IMR-90 (cell line): ENCODE data around the gene SLC6A3. TPM values are rescaled to one million over a fixed set of nuclear protein-coding genes. Genes with fewer than 3 reads are reported as not detected.

Experiments used
- ATAC-seq: fragments of 200-7000 bp; cut with Tn5 transposase; 2 replicates; pipeline ENCODE4 v1.9.1; 2020; ENCODE audit warnings: low read depth, mild to moderate bottlenecking, moderate library complexity
- BruUV-seq: library from RNA; stranded (reverse); fragments of 400-500 nt; replicated peaks from 2 replicates; lab custom pipeline; 2021; lab: Mats Ljungman, UMichigan
- CTCF ChIA-PET: fragments of 300-600 bp; formaldehyde crosslinking; extraction: SDS; loops from one replicate; lab custom pipeline; 2021; ENCODE audit warnings: antibody characterized with exemption; lab: Yijun Ruan, JAX
- POLR2A ChIA-PET: fragments of 300-600 bp; sonication (Branson Sonifier 250); formaldehyde crosslinking; loops from one replicate; lab custom pipeline; 2022; ENCODE audit warnings: antibody characterized with exemption; ENCODE audit not compliant: unreplicated experiment; lab: Charles Lee
- DNase-seq: peaks from one replicate; pipeline ENCODE4 v3.0.0; 2013
- H2AFZ ChIP-seq: replicated peaks from 2 replicates; pipeline ENCODE3; 2013; ENCODE audit warnings: low read length, mild to moderate bottlenecking; ENCODE audit not compliant: poor library complexity
- H2AK5ac ChIP-seq: 2 replicates; pipeline ENCODE4 v1.6.1; 2013; ENCODE audit warnings: low read depth, low read length, inconsistent platforms
- H2AK9ac ChIP-seq: replicated peaks from 2 replicates; pipeline ENCODE3; 2013; ENCODE audit warnings: mild to moderate bottlenecking, low read depth, low read length, moderate library complexity; ENCODE audit not compliant: poor library complexity
- H2BK120ac ChIP-seq: 2 replicates; pipeline ENCODE4 v1.6.1; 2013; ENCODE audit warnings: low read depth, low read length, inconsistent platforms
- H2BK15ac ChIP-seq: 3 replicates; pipeline ENCODE4 v1.6.1; 2013; ENCODE audit warnings: low read depth, low read length, inconsistent platforms
- H2BK20ac ChIP-seq: 2 replicates; pipeline ENCODE4 v1.6.1; 2013; ENCODE audit warnings: low read depth, mild to moderate bottlenecking, inconsistent platforms, low read length, moderate library complexity
- H2BK5ac ChIP-seq: 2 replicates; pipeline ENCODE4 v1.6.1; 2013; ENCODE audit warnings: mild to moderate bottlenecking, low read depth, low read length, inconsistent platforms; ENCODE audit not compliant: poor library complexity, severe bottlenecking
- H3K14ac ChIP-seq: replicated peaks from 2 replicates; pipeline ENCODE4 v1.6.1; 2013; ENCODE audit warnings: low read depth, low read length, inconsistent platforms
- H3K18ac ChIP-seq: 2 replicates; pipeline ENCODE4 v1.6.1; 2013; ENCODE audit warnings: low read depth, low read length, control low read depth
- H3K23ac ChIP-seq: 2 replicates; pipeline ENCODE4 v1.6.1; 2013; ENCODE audit warnings: low read depth, low read length, inconsistent platforms
- H3K27ac ChIP-seq: 2 replicates; pipeline ENCODE4 v1.5.1; 2013; ENCODE audit warnings: mild to moderate bottlenecking, control low read depth, low read length; ENCODE audit not compliant: insufficient read depth
- H3K27me3 ChIP-seq: 2 replicates; pipeline ENCODE4 v1.6.1; 2013; ENCODE audit warnings: low read length; ENCODE audit not compliant: control insufficient read depth, insufficient read depth
- H3K36me3 ChIP-seq: 2 replicates; pipeline ENCODE4 v1.6.1; 2013; ENCODE audit warnings: low read length, mixed read lengths; ENCODE audit not compliant: control insufficient read depth, insufficient read depth
- H3K4ac ChIP-seq: 2 replicates; pipeline ENCODE4 v1.6.1; 2013; ENCODE audit warnings: low read depth, low read length, inconsistent platforms
- H3K4me1 ChIP-seq: 2 replicates; pipeline ENCODE4 v1.6.1; 2013; ENCODE audit warnings: low read length, mixed read lengths; ENCODE audit not compliant: control insufficient read depth, insufficient read depth
- H3K4me2 ChIP-seq: 2 replicates; pipeline ENCODE4 v1.6.1; 2013; ENCODE audit warnings: low read depth, mild to moderate bottlenecking, control low read depth, low read length, moderate library complexity
- H3K4me3 ChIP-seq: 2 replicates; pipeline ENCODE4 v1.5.1; 2013; ENCODE audit warnings: low read depth, mild to moderate bottlenecking, control low read depth, low read length, moderate library complexity; ENCODE audit not compliant: insufficient read depth
- H3K56ac ChIP-seq: 2 replicates; pipeline ENCODE4 v1.6.1; 2013; ENCODE audit warnings: low read length, inconsistent platforms; ENCODE audit not compliant: insufficient read depth; ENCODE audit errors: extremely low read depth
- H3K79me1 ChIP-seq, 2 experiments: 2 replicates each; pipeline ENCODE4 v1.6.1; 2013; ENCODE audit warnings: low read length in 2 of 2, inconsistent platforms in 1 of 2, low read depth in 1 of 2
- H3K9ac ChIP-seq: 2 replicates; pipeline ENCODE4 v1.6.1; 2013; ENCODE audit warnings: low read depth, low read length, control low read depth
- H3K9me1 ChIP-seq: 2 replicates; pipeline ENCODE4 v1.6.1; 2013; ENCODE audit warnings: low read length, inconsistent platforms; ENCODE audit not compliant: insufficient read depth
- H3K9me3 ChIP-seq: 2 replicates; pipeline ENCODE4 v1.6.1; 2013; ENCODE audit warnings: low read length; ENCODE audit not compliant: control insufficient read depth, insufficient read depth
- H4K20me1 ChIP-seq: 2 replicates; pipeline ENCODE4 v1.6.1; 2013; ENCODE audit warnings: low read length, inconsistent platforms; ENCODE audit not compliant: insufficient read depth
- H4K5ac ChIP-seq: 2 replicates; pipeline ENCODE4 v1.6.1; 2013; ENCODE audit warnings: mild to moderate bottlenecking, low read depth, low read length, control low read depth
- H4K8ac ChIP-seq, 2 experiments: 2 replicates each; pipeline ENCODE4 v1.6.1; 2013; ENCODE audit warnings: low read depth in 2 of 2, low read length in 2 of 2, control low read depth in 1 of 2, inconsistent platforms in 1 of 2
- H4K91ac ChIP-seq: 2 replicates; pipeline ENCODE4 v1.6.1; 2013; ENCODE audit warnings: low read depth, low read length, inconsistent platforms; ENCODE audit not compliant: insufficient read depth
- CEBPB ChIP-seq: IDR thresholded peaks from 2 replicates; pipeline ENCODE4 v1.6.1; 2012; ENCODE audit warnings: low read depth, low read length, improper control_type of control experiment
- CHD1 ChIP-seq: IDR thresholded peaks from 2 replicates; pipeline ENCODE4 v1.6.1; 2012; ENCODE audit warnings: low read depth, low read length, improper control_type of control experiment
- MAFK ChIP-seq: IDR thresholded peaks from 2 replicates; pipeline ENCODE4 v1.6.1; 2012; ENCODE audit warnings: low read depth, low read length, improper control_type of control experiment
- WGBS, 2 experiments: methylation state at CpG; one replicate each; pipeline versions ENCODE4 v1.1.5 to v1.1.7; 2013; ENCODE audit warnings: missing lambda C conversion rate in 2 of 2; ENCODE audit not compliant: insufficient read length in 1 of 2; ENCODE audit errors: extremely low coverage in 2 of 2; 5-methylcytosine and 5-hydroxymethylcytosine counted together
- dilution Hi-C: fragments of 300-500 bp; cut with HindIII; formaldehyde crosslinking; loops from one replicate; pipeline ENCODE4 v1.14.3; 2018; ENCODE audit warnings: low sequenced_read_pairs; ENCODE audit not compliant: unreplicated experiment
- in situ Hi-C: fragments of 300-500 bp; cut with MboI; formaldehyde crosslinking; loops from 3 replicates; pipeline ENCODE4 v1.14.3; 2019; ENCODE audit warnings: low sequenced_read_pairs, inconsistent platforms, mixed read lengths
- intact Hi-C: fragments of 100-400 bp; cut with micrococcal nuclease; formaldehyde crosslinking; loops from 2 replicates; pipeline ENCODE4 v1.10.0; 2022
- polyA plus RNA-seq, 3 experiments: library from polyadenylated mRNA; depleted of rRNA; stranded (reverse); fragments of >200 nt; gene quantifications; 2 replicates each; pipeline ENCODE4 v1.2.3, GENCODE V29; 2012; ENCODE audit warnings: low replicate concordance in 1 of 3
- total RNA-seq: library from RNA; depleted of rRNA; stranded (reverse); fragments of >200 nt; gene quantifications from 2 replicates; pipeline ENCODE4 v1.2.3, GENCODE V29; 2012

The SLC6A3 gene
- total and polyA plus RNA-seq, 2 of the 4 experiments (the other 2 are of a cell fraction) = not detected

DNA sequence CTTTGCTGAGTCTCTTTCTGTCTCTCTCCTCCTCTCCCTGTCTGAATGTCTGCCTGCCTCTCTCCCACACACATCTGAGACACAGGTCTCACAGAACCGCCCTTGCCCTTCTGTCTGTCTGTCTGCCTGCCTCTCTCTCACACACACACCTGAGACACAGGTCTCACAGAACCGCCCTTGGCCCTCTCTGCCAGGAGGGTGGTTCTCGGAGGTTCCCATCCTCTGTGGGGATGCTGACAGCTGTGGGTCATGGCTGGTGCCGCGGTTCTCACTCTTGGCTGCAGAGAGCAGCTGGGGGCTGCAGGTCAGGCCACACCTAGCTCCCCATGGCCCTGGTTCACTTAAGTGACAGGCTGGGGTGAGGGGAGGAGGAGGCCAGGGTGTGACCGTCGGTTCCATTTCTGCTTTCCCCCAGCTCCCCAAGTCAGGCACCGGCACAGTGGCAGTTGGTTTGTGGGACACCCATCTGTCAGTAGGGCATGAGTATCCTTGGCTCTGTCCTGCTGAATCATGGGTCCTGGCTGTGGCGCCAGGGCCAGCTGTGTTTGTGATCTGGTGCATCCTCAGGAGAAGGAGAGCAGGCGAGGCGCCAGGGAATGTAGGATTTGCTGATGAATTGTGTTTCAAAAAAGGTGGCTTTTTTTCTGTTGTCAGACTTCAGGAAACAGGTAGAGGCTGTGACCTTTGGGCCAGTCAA is 58.0 kb downstream of the SLC6A3 start:
- in situ Hi-C loops = no loop called here

More for the DNA sequence above, 58.0 kb downstream of the SLC6A3 start:
- BruUV-seq = no TSS peak
- ChIA-PET CTCF (no interaction called here), POLR2A (no interaction called here)
- no peak overlapping the region for H3K4me2 ChIP-seq
- H2BK120ac ChIP-seq = no peak overlapping the region
- H4K20me1 ChIP-seq = no peaks in the 10 kb centered on the region
- H3K18ac ChIP-seq = no peak overlapping the region
- H3K4me1 ChIP-seq = peaks cover 3% of the 10 kb centered on the region; the same call in 1 of the 2 replicates
- H4K5ac ChIP-seq = no peak overlapping the region
- TF ChIP-seq MAFK (no peak), CEBPB (no peak), CHD1 (no peak)
- WGBS, 2 experiments = 91% methylated on average over 3 of the region's 11 CpGs; no CpG with 5 or more reads in 1 of the 2 experiments
- dilution Hi-C loops = no loop called here
- H3K27me3 ChIP-seq = peaks cover 45% of the 10 kb centered on the region
- ATAC-seq (no peak), DNase-seq (no peak)
- no peak overlapping the region for H3K23ac ChIP-seq
- H2AK9ac ChIP-seq = peak overlapping the region; percentile 38
- H3K36me3 ChIP-seq = no peaks in the 10 kb centered on the region
- no peak overlapping the region for H2AK5ac ChIP-seq
- H4K91ac ChIP-seq = no peak overlapping the region
- no peak overlapping the region for H3K14ac ChIP-seq
- no peak overlapping the region for H3K4ac ChIP-seq
- H3K9me3 ChIP-seq = no peaks in the 10 kb centered on the region
- H2AFZ ChIP-seq = no peak overlapping the region
- H2BK15ac ChIP-seq = no peak overlapping the region
- H3K9me1 ChIP-seq = peaks cover 3% of the 10 kb centered on the region; the same call in 1 of the 2 replicates
- intact Hi-C loops = no loop called here
- no peak overlapping the region for H3K4me3 ChIP-seq
- no peak overlapping the region for H2BK5ac ChIP-seq
- H3K56ac ChIP-seq = no peak overlapping the region
- H3K9ac ChIP-seq = no peak overlapping the region
- H3K79me1 ChIP-seq = no peaks in the 10 kb centered on the region
- no peak overlapping the region for H3K27ac ChIP-seq
- no peak overlapping the region for H2BK20ac ChIP-seq
- no peak overlapping the region for H4K8ac ChIP-seq
